Measurements from ENCODE around the gene BRD9.
"Not testable (repeated sequence)": the region's sequence is repeated elsewhere in the genome, so short reads cannot be mapped to it uniquely, and the experiment has no call there.

The BRD9 gene

DNA sequence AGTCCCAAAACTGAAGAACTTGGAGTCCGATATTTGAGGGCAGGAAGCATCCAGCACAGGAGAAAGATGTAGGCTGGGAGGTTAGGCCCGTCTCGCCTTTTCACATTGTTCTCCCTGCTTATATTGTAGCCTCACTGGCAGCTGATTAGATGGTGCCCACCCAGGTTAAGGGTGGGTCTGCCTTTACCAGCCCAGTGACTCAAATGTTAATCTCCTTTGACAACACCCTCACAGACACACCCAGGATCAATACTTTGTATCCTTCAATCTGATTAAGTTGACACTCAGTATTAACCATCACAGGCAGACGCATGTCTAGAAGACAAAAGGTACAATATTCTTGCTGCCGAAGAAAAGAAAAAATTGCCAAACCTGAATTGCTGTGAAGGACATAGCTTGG lies 26.1 kb upstream of the BRD9 start:
- H3K4me3 Mint-ChIP-seq; H3K4me1 Mint-ChIP-seq (ENCODE audit: low read depth in 2 of 2); H3K9me3 Mint-ChIP-seq; DNase-seq; H3K36me3 Mint-ChIP-seq (ENCODE audit: insufficient read depth); H3K27me3 Mint-ChIP-seq; ATAC-seq (replicated peaks); H3K27ac Mint-ChIP-seq: not testable (repeated sequence)

- peaks cover 15% of the 10 kb centered on the region for H3K36me3 Mint-ChIP-seq (ENCODE audit: insufficient read depth)
- H3K4me1 Mint-ChIP-seq (ENCODE audit: low read depth in 2 of 2), result peaks cover 0 to 4% of the 10 kb centered on the region in 2 donors
- no peaks in the 10 kb centered on the region for H3K27me3 Mint-ChIP-seq
- H3K9me3 Mint-ChIP-seq, result no peaks in the 10 kb centered on the region
- H3K4me3 Mint-ChIP-seq, result no peak overlapping the region
- no peak for ATAC-seq (replicated peaks)
- no peak for DNase-seq
- H3K27ac Mint-ChIP-seq, result peak overlapping the region in 1 of 2 donors; percentile 35
These were observed 24.1 kb upstream of the BRD9 start for GRCh38 chr5:916441-917293.

DNA sequence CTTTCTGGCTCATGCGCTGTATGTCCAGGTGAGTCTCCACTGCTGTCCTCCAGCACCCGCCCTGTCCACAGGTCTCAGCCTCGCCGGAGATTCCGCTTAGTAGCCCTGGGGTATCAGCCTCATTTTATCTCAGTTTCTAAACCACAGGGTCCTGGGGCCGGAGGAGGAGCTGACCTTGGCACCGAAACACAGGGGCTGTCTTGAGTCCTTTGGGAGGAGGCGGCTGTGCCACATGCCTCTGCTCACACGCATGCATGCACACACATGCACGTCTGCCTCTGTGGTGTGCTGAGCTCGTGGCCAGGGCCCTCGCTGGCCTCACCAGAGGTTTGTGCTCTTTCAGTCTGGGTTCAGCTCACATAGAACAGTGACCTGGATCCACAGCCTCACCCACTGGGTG lies 23.3 kb upstream of the BRD9 start:
- Mint-ChIP-seq H3K36me3 (ENCODE audit: insufficient read depth) (peaks cover 15% of the 10 kb centered on the region), H3K27me3 (no peaks in the 10 kb centered on the region), H3K27ac (no peak overlapping the region), H3K4me3 (no peak overlapping the region), H3K9me3 (no peaks in the 10 kb centered on the region), H3K4me1 (ENCODE audit: low read depth in 2 of 2) (peaks cover 0 to 4% of the 10 kb centered on the region in 2 donors)
- DNase-seq (no peak), ATAC-seq (replicated peaks) (no peak)

GRCh38 chr5:915346-915745 lies 22.7 kb upstream of the BRD9 start:
- not testable (repeated sequence) for DNase-seq; H3K27ac Mint-ChIP-seq; H3K4me3 Mint-ChIP-seq; H3K4me1 Mint-ChIP-seq (ENCODE audit: low read depth in 2 of 2); H3K9me3 Mint-ChIP-seq; ATAC-seq (replicated peaks); H3K27me3 Mint-ChIP-seq
- peaks cover 15% of the 10 kb centered on the region for H3K36me3 Mint-ChIP-seq (ENCODE audit: insufficient read depth)

- DNase-seq (no peak), ATAC-seq (replicated peaks) (no peak)
- Mint-ChIP-seq H3K9me3 (no peaks in the 10 kb centered on the region), H3K4me1 (ENCODE audit: low read depth in 2 of 2) (peaks cover 0 to 4% of the 10 kb centered on the region in 2 donors), H3K4me3 (no peak overlapping the region), H3K27me3 (no peaks in the 10 kb centered on the region), H3K27ac (peak overlapping the region in 1 of 2 donors; percentile 95), H3K36me3 (ENCODE audit: insufficient read depth) (peaks cover 15% of the 10 kb centered on the region)
These were observed 22.0 kb upstream of the BRD9 start for GRCh38 chr5:914612-915011.

DNA sequence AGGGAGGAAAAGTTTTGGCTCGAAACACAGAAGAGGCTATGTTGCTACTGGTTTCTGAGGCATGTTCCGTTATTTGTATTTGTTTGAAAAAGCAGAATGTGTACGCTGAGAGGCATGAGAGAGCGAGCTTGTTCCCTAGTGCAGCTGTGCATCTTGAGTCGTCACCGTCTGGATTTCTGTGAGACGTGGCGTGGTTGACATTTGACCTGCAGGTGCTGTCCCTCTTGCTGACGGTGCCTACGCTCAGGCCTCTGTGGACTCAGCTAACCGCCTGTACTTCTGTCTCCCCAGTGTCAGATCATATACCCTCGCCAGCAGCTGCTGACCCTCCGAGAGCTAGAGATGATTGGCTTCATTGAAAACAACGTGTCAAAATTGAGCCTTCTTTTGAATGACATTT lies 21.6 kb upstream of the BRD9 start:
- ATAC-seq (replicated peaks) (no peak), DNase-seq (no peak)
- H3K4me3 Mint-ChIP-seq, result no peak overlapping the region
- no peaks in the 10 kb centered on the region for H3K9me3 Mint-ChIP-seq
- H3K27ac Mint-ChIP-seq, result peak overlapping the region in 1 of 2 donors; percentile 95
- peaks cover 15% of the 10 kb centered on the region for H3K36me3 Mint-ChIP-seq (ENCODE audit: insufficient read depth)
- peaks cover 0 to 4% of the 10 kb centered on the region in 2 donors for H3K4me1 Mint-ChIP-seq (ENCODE audit: low read depth in 2 of 2)
- H3K27me3 Mint-ChIP-seq, result no peaks in the 10 kb centered on the region

- Mint-ChIP-seq H3K27ac (peak overlapping the region; percentile 81 to 95), H3K27me3 (no peaks in the 10 kb centered on the region), H3K9me3 (no peaks in the 10 kb centered on the region), H3K36me3 (ENCODE audit: insufficient read depth) (peaks cover 15% of the 10 kb centered on the region), H3K4me1 (ENCODE audit: low read depth in 2 of 2) (peaks cover 0 to 4% of the 10 kb centered on the region in 2 donors), H3K4me3 (peak overlapping the region in 1 of 2 donors; percentile 70)
- DNase-seq (peak; percentile 46 to 79 (median 76)), ATAC-seq (replicated peaks) (peak; percentile 84)
These were observed 19.9 kb upstream of the BRD9 start for GRCh38 chr5:912280-913091.

- no peaks in the 10 kb centered on the region for H3K27me3 Mint-ChIP-seq
- no peaks in the 10 kb centered on the region for H3K9me3 Mint-ChIP-seq
- peak overlapping the region; percentile 81 to 95 for H3K27ac Mint-ChIP-seq
- DNase-seq, result no peak
- ATAC-seq (replicated peaks), result no peak
- H3K4me3 Mint-ChIP-seq, result no peak overlapping the region
- peaks cover 0 to 4% of the 10 kb centered on the region in 2 donors for H3K4me1 Mint-ChIP-seq (ENCODE audit: low read depth in 2 of 2)
- H3K36me3 Mint-ChIP-seq (ENCODE audit: insufficient read depth), result peaks cover 15% of the 10 kb centered on the region
These were observed 19.0 kb upstream of the BRD9 start for GRCh38 chr5:911601-912000.

- Mint-ChIP-seq H3K9me3 (no peaks in the 10 kb centered on the region), H3K36me3 (ENCODE audit: insufficient read depth) (peaks cover 15% of the 10 kb centered on the region), H3K4me3 (no peak overlapping the region), H3K4me1 (ENCODE audit: low read depth in 2 of 2) (peaks cover 0 to 4% of the 10 kb centered on the region in 2 donors), H3K27ac (peak overlapping the region in 1 of 2 donors; percentile 95), H3K27me3 (no peaks in the 10 kb centered on the region)
- ATAC-seq (replicated peaks) (no peak), DNase-seq (no peak)
These were observed 18.2 kb upstream of the BRD9 start for GRCh38 chr5:910769-911160.

DNA sequence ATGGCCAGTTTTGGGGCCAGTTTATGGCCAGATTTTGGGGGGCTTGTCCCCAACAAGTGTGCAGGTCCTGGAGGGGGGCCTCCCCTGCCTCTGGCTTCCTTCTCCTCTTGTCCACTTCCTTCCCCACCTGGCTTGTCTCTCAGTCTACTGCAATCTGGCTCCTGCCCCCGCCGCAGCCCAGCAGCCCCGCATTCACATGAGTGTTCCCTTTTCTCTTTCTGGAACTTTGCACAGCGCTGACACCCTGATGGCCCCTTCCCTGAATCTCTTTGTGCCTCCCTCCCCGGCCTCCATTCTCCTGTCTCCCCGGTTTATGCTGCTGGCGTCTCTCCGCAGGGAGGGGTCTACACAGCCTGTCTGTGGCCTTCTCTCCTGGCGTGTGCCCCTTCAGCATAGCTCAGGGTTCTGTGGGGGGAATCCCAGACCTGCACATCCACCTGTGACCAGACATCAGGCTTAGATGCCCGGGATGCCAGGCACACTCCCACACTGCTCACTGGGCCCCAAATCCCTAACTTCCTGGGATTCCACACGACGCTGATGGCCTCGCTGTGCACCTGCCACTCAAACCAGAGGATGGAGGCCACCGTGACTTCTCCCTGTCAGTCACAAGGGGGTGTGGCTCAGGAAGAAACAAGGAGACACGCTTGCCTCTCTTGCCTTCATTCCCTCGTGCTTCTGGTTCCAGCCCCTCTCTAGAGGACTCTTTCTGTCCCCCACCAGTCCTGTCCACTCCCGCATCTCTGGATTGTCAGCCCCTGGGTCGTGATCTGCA lies 17.6 kb upstream of the BRD9 start:
- Mint-ChIP-seq H3K36me3 (ENCODE audit: insufficient read depth) (peaks cover 15% of the 10 kb centered on the region), H3K4me3 (no peak overlapping the region), H3K4me1 (ENCODE audit: low read depth in 2 of 2) (peaks cover 0 to 4% of the 10 kb centered on the region in 2 donors), H3K27me3 (no peaks in the 10 kb centered on the region), H3K27ac (peak overlapping the region; percentile 25 to 95), H3K9me3 (no peaks in the 10 kb centered on the region)
- no peak for DNase-seq
- no peak for ATAC-seq (replicated peaks)

DNA sequence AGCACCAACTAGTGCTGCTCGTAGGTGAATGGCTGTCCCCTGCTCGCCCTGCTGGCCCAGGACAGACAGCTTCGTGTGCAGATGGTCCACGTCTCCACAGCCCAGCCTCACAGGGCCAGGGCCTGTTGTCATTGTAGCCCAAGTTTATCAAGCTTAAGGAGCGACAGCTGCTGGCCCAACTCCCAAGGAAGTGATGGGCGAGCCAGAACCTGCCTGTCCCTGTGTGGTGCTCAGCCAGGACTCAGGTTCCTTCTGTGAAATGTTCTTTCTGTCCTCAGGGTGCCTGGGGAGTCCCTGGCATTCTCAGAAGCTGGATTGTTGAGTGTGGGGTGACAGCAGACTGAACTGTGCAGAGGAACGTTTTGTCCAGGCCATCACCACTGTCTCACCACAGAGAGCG lies 16.5 kb upstream of the BRD9 start:
- DNase-seq (no peak), ATAC-seq (replicated peaks) (no peak)
- H3K27me3 Mint-ChIP-seq, result no peaks in the 10 kb centered on the region
- H3K4me3 Mint-ChIP-seq, result no peak overlapping the region
- H3K4me1 Mint-ChIP-seq (ENCODE audit: low read depth in 2 of 2), result peaks cover 0 to 4% of the 10 kb centered on the region in 2 donors
- no peaks in the 10 kb centered on the region for H3K9me3 Mint-ChIP-seq
- peaks cover 11% of the 10 kb centered on the region for H3K36me3 Mint-ChIP-seq (ENCODE audit: insufficient read depth)
- H3K27ac Mint-ChIP-seq, result peak overlapping the region in 1 of 2 donors; percentile 95

GRCh38 chr5:908172-908571 lies 15.6 kb upstream of the BRD9 start:
- Mint-ChIP-seq H3K4me1 (ENCODE audit: low read depth in 2 of 2) (peaks cover 0 to 4% of the 10 kb centered on the region in 2 donors), H3K4me3 (no peak overlapping the region), H3K27ac (no peak overlapping the region), H3K27me3 (no peaks in the 10 kb centered on the region), H3K9me3 (no peaks in the 10 kb centered on the region), H3K36me3 (ENCODE audit: insufficient read depth) (peaks cover 11% of the 10 kb centered on the region)
- ATAC-seq (replicated peaks) (no peak), DNase-seq (no peak)

DNA sequence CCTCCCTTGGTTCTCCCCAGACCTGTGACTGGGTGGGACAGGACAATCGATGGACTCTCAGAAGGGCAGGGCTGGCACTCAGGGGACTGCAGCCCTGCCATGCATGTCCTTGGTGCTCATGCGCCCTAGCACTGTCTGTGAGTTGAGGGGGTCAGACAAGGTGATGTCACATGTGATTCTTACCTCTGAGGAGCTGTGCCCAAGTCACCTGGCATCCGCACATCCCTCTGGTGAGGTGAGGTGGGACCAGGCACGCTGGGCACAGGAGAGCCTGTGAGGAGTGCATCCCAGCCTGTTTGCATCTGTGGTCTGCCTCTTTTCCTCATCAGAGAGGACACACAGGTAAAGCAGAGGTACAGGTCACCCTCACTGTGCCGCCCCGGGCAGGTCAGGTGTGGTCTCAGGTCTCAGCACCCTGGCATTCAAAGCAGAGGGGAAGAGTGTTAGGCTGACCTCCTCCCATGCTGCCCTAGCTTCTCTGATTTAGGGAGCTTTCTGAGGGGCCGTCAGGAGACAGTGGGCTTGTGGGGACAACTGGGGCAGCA lies 14.8 kb upstream of the BRD9 start:
- no peak overlapping the region for H3K27ac Mint-ChIP-seq
- ATAC-seq (replicated peaks) (no peak), DNase-seq (no peak)
- H3K36me3 Mint-ChIP-seq (ENCODE audit: insufficient read depth), result peaks cover 4% of the 10 kb centered on the region
- H3K9me3 Mint-ChIP-seq, result no peaks in the 10 kb centered on the region
- H3K4me1 Mint-ChIP-seq (ENCODE audit: low read depth in 2 of 2), result no peaks in the 10 kb centered on the region
- H3K27me3 Mint-ChIP-seq, result no peaks in the 10 kb centered on the region
- no peak overlapping the region for H3K4me3 Mint-ChIP-seq

Data from effector memory CD8-positive, alpha-beta T cell (primary cell).